ENCODE data around the gene SPIB.

Gene SPIB

DNA sequence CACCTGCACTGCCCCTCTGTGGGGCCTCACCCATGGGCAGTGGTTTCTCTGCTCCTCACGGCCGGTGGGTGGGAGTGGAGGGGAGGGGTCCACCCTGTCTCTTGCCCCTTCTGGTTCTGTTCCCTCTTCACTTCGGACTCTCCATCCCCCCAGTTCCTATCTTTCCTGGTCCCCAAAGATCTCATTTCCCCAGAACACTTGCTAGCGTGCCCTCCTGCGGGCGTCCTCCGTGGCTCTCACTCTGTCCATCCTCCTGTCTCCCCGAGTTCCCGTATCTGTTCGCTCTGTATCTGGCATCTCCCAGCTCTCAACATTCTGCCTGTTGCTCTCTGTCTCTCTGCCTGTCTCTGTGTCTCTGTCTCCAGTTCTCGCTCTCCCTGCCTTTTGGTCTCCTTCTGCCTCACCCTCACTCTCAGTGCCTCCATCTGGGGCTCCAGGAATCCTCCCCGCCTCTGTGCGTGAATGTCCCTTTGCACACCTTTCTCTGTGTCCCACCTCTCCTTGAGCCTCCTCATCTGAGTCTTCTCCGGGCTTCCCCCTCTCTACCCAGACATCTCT is 363 bp downstream of the SPIB start:
- H3K27me3 Mint-ChIP-seq (ENCODE audit: low read depth, poor library complexity): peaks cover 50% of the 10 kb centered on the region
- peaks cover 25% of the 10 kb centered on the region for H3K4me1 Mint-ChIP-seq
- peaks cover 10% of the 10 kb centered on the region for H3K36me3 Mint-ChIP-seq (ENCODE audit: low read depth)
- DNase-seq: no peak
- no peak for TF ChIP-seq CTCF (IDR thresholded peaks at IDR 0.05)
- peak overlapping the region; percentile 67 for H3K4me3 Mint-ChIP-seq
- no peak overlapping the region for H3K27ac Mint-ChIP-seq
- H3K9me3 Mint-ChIP-seq: peaks cover 4% of the 10 kb centered on the region

- no peak for TF ChIP-seq CTCF (IDR thresholded peaks at IDR 0.05)
- peaks cover 6% of the 10 kb centered on the region for H3K36me3 Mint-ChIP-seq (ENCODE audit: low read depth)
- H3K27ac Mint-ChIP-seq: no peak overlapping the region
- H3K4me3 Mint-ChIP-seq: peak overlapping the region; percentile 67
- peaks cover 4% of the 10 kb centered on the region for H3K9me3 Mint-ChIP-seq
- DNase-seq: no peak
- peaks cover 50% of the 10 kb centered on the region for H3K27me3 Mint-ChIP-seq (ENCODE audit: low read depth, poor library complexity)
- peaks cover 21% of the 10 kb centered on the region for H3K4me1 Mint-ChIP-seq
Measured at GRCh38 chr19:50419580-50420035, 870 bp downstream of the SPIB start.

DNA sequence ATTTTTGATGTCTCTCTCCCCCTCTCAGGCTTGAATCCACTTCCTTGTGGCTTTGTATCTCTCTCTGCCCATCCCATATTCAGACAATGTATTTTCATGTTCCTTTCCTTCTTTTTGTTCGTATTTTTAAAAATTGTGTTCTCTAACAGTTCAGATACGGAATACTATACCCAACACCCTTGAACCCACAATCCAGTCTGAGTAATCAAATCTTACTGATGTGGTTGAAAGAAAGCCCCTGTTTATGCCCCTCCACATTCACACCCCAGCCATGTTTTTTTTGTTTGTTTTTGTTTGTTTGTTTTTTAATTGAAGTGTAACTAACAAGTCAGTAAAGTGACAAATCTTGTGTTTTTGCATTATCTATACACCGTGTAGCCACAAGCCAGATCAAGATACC is 1.4 kb downstream of the SPIB start:
- Mint-ChIP-seq H3K4me1 (peaks cover 19% of the 10 kb centered on the region), H3K27me3 (ENCODE audit: low read depth, poor library complexity) (peaks cover 50% of the 10 kb centered on the region), H3K4me3 (peak overlapping the region; percentile 4), H3K9me3 (peaks cover 4% of the 10 kb centered on the region), H3K36me3 (ENCODE audit: low read depth) (peaks cover 4% of the 10 kb centered on the region), H3K27ac (no peak overlapping the region)
- no peak for DNase-seq
- TF ChIP-seq CTCF (IDR thresholded peaks at IDR 0.05): no peak

- peaks cover 4% of the 10 kb centered on the region for H3K9me3 Mint-ChIP-seq
- no peak for DNase-seq
- H3K4me1 Mint-ChIP-seq: peaks cover 19% of the 10 kb centered on the region
- H3K27ac Mint-ChIP-seq: no peak overlapping the region
- H3K4me3 Mint-ChIP-seq: no peak overlapping the region
- peaks cover 4% of the 10 kb centered on the region for H3K36me3 Mint-ChIP-seq (ENCODE audit: low read depth)
- H3K27me3 Mint-ChIP-seq (ENCODE audit: low read depth, poor library complexity): peaks cover 50% of the 10 kb centered on the region
- TF ChIP-seq CTCF (IDR thresholded peaks at IDR 0.05): no peak
Measured at GRCh38 chr19:50420808-50421207, 2.1 kb downstream of the SPIB start.

DNA sequence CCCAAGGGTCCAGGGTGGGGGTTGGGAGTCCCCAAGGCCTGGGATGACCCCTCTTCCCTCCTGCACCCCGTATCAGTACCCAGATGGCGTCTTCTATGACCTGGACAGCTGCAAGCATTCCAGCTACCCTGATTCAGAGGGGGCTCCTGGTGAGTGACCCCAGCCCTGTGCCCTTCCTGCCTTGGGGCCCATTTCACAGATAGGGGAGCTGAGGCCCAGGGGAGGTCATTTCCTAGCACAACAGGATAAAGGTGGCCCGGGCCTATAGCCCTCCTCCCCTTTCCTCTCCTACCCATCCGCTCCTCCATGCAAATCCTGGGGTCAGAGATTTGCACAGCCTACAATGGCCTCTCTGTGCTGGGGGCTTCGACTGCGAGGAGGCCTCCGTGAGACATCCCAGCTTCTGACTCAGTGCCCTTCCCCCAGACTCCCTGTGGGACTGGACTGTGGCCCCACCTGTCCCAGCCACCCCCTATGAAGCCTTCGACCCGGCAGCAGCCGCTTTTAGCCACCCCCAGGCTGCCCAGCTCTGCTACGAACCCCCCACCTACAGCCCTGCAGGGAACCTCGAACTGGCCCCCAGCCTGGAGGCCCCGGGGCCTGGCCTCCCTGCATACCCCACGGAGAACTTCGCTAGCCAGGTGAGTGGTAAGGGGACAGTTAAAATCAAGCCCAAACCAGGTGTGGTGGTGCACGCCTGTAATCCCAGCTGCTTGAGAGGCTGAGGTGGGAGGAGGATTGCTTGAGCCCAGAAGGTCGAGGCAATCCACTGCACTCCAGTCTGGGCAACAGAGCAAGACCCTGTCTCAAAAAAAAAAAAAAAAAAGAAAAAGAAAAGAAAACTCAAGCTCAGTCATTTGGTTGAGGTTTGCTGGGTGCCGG is 3.9 kb downstream of the SPIB start:
- Mint-ChIP-seq H3K27ac (no peak overlapping the region), H3K4me1 (peaks cover 19% of the 10 kb centered on the region), H3K36me3 (ENCODE audit: low read depth) (peaks cover 4% of the 10 kb centered on the region), H3K27me3 (ENCODE audit: low read depth, poor library complexity) (peaks cover 50% of the 10 kb centered on the region), H3K9me3 (peaks cover 4% of the 10 kb centered on the region), H3K4me3 (no peak overlapping the region)
- no peak for DNase-seq
- no peak for TF ChIP-seq CTCF (IDR thresholded peaks at IDR 0.05)
